ENCODE data around the gene KCNC2.
"Not testable (repeated sequence)": the region's sequence is repeated elsewhere in the genome, so short reads cannot be mapped to it uniquely, and the experiment has no call there.

Gene KCNC2

GRCh38 chr12:75209812-75210138 is at the start of gene KCNC2:
TSS of gene KCNC2 (minus strand) at chr12:75209839.
- DNase-seq (ENCODE audit: low read depth) = no peak

DNA sequence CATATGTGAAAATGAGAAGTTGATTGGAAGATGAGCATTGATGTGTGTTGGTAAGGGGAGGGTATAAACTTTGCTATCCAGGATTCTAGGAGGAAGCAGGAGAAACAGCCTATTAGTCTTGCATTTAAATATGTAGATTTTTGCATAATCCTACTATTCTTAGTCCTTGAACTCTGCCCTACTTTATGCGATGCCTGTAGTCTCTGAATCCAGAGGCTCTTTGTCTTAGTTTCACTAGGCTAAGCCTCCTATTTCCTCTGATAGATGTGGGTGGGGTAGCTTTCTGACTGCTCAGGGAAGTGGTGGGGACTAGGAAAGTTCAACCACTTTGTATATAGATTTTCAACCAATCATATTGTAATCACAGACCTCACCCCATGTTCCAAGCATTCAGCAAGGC is 49.5 kb upstream of the KCNC2 start:
- DNase-seq (ENCODE audit: low read depth) = no peak

DNA sequence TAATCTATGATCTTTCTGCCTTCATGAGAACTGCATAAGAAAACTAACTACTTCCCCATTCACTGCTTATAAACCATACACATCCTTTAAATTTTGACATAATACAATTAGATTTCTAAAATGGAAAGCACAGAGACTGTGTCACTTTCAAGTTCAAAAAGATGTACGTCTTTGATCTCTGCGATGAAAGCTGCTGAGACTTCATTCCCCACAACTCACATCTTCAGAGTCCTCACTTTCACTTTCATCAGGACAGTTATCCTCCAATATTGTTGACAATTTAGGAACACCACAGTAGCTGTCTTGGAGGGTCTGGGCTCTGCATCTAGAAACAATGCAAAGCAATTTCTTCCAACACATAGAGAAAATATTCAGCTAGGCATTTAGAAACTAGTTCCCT is 47.9 kb upstream of the KCNC2 start:
- no peak for DNase-seq (ENCODE audit: low read depth)

DNA sequence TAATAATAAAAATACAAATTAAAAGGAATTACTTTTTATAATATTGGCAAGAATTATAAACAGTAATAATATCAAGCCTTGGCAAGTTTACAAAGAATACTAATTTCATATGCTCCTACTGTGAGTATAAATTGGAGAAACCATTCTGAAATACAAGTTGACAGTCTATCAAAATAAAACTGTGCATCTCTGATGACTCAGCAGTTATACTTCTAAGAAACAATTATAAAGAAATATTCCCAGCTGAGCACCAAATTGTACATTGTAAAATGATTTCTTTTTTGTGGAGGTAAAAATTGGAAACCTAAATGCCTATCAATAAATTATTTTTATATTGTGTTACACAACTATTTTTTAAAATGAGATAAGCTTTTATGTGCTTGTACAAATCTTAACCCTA is 35.5 kb upstream of the KCNC2 start:
- DNase-seq (ENCODE audit: low read depth) = no peak

DNA sequence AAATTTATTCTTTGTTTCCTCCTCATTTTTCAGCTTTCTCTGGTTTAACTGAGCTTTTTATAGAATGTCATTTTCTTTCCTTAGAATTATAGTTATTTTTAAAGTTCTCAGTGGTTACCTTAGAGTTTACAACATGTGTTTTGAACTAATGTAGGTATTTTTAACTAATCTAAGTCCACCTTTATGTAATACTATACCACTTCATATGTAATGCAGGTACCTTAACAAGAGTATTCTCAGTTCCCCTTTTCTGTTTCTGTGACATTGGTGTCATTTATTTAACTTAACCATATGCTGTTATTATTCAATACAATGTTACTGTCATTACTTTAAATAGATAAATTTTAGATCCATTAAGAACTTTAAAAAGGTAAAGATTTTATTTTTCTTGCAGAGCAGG is 30.3 kb upstream of the KCNC2 start:
- DNase-seq (ENCODE audit: low read depth) = no peak

GRCh38 chr12:75236206-75236605 is 26.6 kb upstream of the KCNC2 start:
- no peak for DNase-seq (ENCODE audit: low read depth)

DNA sequence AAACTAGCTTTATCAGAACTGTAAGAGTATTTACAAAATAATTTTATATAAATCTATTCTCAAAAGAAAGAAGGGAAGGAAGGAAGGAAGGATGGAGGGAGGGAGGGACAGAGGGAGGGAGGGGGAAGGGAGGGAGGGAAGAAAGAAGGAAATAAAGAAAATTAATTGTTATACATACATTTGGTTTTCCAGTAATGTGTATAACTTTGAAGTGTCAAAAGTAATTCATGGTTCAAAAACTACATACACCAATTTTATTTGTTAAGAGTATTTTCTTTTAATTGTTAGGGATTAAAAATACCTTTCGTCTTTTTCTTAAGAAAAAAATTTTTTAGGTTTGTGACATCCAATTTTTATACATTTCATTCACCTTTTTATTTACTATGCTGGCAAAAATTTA is 17.5 kb upstream of the KCNC2 start:
- no peak for DNase-seq (ENCODE audit: low read depth)

GRCh38 chr12:75212072-75212471 is 2.4 kb upstream of the KCNC2 start:
- DNase-seq (ENCODE audit: low read depth) = no peak

- DNase-seq (ENCODE audit: low read depth) = peak; percentile 12
Measured at GRCh38 chr12:75208856-75209811, 505 bp downstream of the KCNC2 start.

- no peak for DNase-seq (ENCODE audit: low read depth)
Measured at GRCh38 chr12:75207338-75208083, 2.1 kb downstream of the KCNC2 start.

DNA sequence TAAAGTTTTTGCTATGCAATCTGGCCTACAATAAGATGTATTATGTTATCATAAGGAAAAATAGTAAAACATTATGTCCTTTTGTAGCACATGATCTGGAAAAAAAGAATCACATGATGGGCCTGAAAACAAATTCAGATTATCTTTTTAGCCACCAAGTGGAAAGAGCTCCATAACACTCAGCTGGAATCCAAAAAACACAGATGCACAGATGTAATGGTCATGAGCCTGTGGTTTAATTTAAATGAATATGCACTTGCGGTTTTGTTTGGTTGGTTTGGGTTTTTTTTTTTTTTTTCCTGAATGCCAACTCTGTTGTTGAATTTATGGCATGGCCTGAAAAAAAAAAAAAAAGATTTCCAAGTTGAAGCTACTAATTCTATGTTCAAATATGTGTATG is 4.1 kb downstream of the KCNC2 start:
- no peak for DNase-seq (ENCODE audit: low read depth)

DNA sequence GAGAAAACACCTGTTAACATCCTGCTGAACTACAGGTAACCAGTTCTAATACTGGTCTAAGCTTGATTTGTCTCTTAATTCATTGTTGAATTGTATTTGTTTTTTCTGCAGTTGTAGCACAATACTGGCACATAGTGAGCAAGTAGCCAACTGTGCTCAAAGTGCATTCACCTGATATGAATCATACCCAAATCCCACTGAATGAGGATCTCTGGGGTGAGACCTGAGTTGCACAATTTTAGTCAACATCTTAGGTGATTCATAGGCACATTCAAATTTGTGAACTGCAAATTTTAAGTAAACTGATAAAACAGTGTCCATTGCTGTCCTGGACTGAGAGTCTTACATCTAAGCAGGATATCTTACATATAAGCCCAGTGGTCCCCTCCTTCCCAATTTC is 12.8 kb downstream of the KCNC2 start:
- no peak for DNase-seq (ENCODE audit: low read depth)

DNA sequence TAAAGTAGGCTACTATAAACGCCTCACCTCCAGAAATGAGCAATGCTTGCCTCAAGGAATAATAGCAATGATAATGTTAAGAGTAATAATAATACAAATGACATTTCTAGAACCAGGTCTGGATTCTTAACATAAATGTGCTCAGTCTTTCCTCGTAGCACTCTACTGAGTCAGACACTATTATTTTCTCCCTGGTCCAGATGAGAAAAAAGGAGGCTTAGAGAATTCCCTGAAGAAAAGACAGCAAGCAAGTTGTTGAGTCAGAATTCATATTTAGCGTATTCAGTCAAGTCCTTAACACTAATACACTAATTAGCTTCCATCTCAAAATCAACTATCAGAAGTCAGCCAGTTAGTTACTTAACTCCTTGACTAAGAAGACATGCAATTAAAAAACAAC is 13.2 kb downstream of the KCNC2 start:
- no peak for DNase-seq (ENCODE audit: low read depth)

DNA sequence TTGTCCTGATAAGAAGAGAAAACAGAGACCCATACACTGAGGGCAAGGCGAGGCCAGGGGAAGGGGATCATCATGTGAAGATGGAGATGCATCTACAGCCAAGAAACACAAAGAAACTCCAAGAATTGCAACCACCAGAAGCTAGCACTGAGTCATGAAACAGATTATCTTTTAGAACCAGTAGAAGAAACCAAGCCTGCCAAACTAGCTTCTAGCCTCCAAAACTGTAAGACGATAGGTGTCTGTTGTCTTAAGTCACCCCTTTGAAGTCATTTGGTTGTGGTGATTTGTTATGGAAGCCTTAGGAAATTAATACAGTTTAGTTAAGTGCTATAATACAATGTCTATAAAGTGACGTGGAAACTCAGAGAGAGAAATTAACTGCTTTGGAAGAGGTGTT is 15.4 kb downstream of the KCNC2 start:
- DNase-seq (ENCODE audit: low read depth) = no peak

GRCh38 chr12:75192196-75192595 is 17.4 kb downstream of the KCNC2 start:
- DNase-seq (ENCODE audit: low read depth) = no peak

DNA sequence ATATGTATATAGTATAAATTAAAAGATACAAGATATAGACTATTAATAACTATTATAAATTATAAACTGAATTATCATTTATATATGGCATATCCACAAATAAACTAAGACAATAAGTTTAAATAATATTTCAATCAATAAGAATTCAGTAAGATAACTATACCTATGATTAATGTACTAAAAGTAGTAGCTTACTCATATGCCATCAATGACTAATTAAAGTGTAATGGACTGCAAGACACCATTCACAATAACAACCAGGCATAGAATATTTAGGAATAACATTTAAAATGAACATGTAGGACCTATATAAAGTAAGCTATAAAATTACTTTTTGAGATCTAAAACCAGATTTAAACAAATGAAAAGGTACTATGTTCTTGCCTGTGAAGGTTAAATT is 18.8 kb downstream of the KCNC2 start:
- no peak for DNase-seq (ENCODE audit: low read depth)

DNA sequence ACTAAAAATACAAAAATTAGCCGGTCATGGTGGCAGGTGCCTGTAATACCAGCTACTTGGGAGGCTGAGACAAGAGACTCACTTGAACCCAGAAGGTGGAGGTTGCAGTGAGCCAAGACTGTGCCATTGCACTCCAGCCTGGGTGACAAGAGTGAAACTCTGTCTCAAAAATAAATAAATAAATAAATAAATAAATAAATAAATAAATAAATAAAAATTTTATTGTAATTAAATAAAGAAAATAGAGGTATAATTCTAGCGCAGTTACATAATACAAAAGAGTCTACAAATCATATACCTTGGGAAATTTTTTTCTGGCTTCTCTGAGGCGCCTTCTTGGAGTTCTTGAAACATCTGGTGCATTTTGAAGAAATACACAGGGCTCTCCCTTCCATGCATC is 23.8 kb downstream of the KCNC2 start:
- DNase-seq (ENCODE audit: low read depth) = not testable (repeated sequence)

- DNase-seq (ENCODE audit: low read depth) = no peak
Measured at GRCh38 chr12:75184516-75184915, 25.1 kb downstream of the KCNC2 start.

GRCh38 chr12:75183967-75184366 is 25.7 kb downstream of the KCNC2 start:
- no peak for DNase-seq (ENCODE audit: low read depth)

- DNase-seq (ENCODE audit: low read depth) = peak; percentile 74
Measured at GRCh38 chr12:75177997-75178396, 31.6 kb downstream of the KCNC2 start.

DNA sequence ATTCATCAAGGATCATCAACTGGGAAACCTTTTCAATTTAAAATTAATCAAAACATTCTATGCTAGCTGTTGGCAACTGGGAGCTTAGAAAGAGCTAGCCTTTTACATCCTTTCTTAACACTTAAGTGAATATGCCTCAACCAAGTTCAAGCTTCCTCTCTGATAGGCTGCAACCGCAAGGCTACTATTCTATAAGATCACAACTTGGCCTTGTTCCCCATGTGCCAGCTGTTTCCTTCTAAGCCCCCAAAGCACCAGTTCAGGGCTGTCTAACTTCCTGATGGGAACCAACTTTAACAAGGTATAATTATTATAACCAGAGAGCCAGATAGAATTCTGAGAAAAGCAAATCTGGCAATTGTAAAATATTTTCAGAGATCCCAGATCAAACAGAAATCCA is 37.0 kb downstream of the KCNC2 start:
- DNase-seq (ENCODE audit: low read depth) = no peak

DNA sequence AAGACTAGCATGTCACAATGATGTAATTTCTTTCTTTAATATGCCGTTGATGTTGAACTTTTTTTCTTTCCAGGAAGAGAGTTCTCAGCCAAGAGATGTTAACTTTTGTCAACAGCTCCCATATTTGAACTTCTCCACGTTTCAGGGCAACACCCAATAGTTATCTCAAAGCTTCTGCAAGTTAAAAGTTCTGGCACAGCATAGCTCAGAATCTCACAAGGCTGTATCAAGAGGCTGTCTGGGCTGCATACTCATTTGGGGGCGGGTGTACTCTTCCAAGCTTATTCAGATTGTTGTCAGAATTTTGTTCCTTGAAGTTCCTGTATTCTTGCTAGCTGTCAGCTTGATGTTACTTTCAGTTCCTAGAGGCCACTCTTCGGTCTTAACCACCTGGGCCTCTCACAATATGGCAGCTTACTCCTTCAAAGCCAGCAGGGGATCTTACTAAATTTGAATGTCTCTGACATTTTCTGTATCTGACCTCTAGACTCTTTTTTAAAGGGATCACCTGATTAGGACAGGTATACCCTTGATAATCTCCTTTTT is 38.9 kb downstream of the KCNC2 start:
- no peak for DNase-seq (ENCODE audit: low read depth)

GRCh38 chr12:75162845-75163244 is 46.8 kb downstream of the KCNC2 start:
- no peak for DNase-seq (ENCODE audit: low read depth)
